Prostate gland (tissue), 2 donors: ENCODE measurements around the gene DENND4A. TPM values are rescaled to one million over a fixed set of nuclear protein-coding genes. Genes with fewer than 3 reads are reported as not detected.
A peak's percentile ranks its signal among the peaks of the same experiment; 100 is the strongest.

Experiments used
- DNase-seq: peaks from one replicate; pipeline ENCODE4 v3.0.0-alpha.2; 2019; ENCODE audit warnings: low spot score
- H3K27ac ChIP-seq, 2 donors: fragments of 200-600 bp; sonication (generic); 2 replicates each; pipeline ENCODE4 v1.5.1; 2017 to 2019
- H3K27me3 ChIP-seq: fragments of 200-600 bp; sonication (generic); replicated peaks from 2 replicates; pipeline ENCODE4 v1.5.1; 2019; ENCODE audit not compliant: insufficient read depth
- H3K36me3 ChIP-seq, 2 donors: fragments of 200-600 bp; sonication (generic); 1 replicate in 1 of 2; 2 replicates in 1 of 2; pipeline versions ENCODE4 v1.5.1 to v1.8.1; 2017 to 2019
- H3K4me1 ChIP-seq: fragments of 200-600 bp; sonication (generic); replicated peaks from 2 replicates; pipeline ENCODE4 v1.5.1; 2019
- H3K4me3 ChIP-seq, 2 donors: fragments of 200-600 bp; sonication (generic); 2 replicates each; pipeline ENCODE4 v1.5.1; 2017 to 2019
- H3K9me3 ChIP-seq: fragments of 200-600 bp; sonication (generic); 2 replicates; pipeline ENCODE4 v1.5.1; 2017
- POLR2A ChIP-seq: fragments of 450-650 bp; IDR thresholded peaks from one replicate; pipeline ENCODE4 v1.6.1; 2016; ENCODE audit warnings: antibody characterized with exemption, mild to moderate bottlenecking
- POLR2AphosphoS5 ChIP-seq: sonication (generic); formaldehyde crosslinking; IDR thresholded peaks from one replicate; pipeline ENCODE4 v1.6.1; 2017; ENCODE audit warnings: antibody characterized with exemption
- WGBS: methylation state at CpG from one replicate; pipeline ENCODE4 v1.1.5; 2018; 5-methylcytosine and 5-hydroxymethylcytosine counted together
- intact Hi-C: fragments of 100-400 bp; cut with DNase I; formaldehyde crosslinking; loops from one replicate; pipeline ENCODE4 v1.14.2; 2022
- total RNA-seq, 2 donors: library from RNA; depleted of rRNA; stranded (reverse); fragments of >200 nt; gene quantifications; one replicate each; pipeline ENCODE4 v1.1.0, GENCODE V29; 2016
- TF ChIP-seq, protein P1 (sequence below), 4 experiments: fragments of 200-600 bp in 2 of 4; fragments of 450-650 bp in 2 of 4; sonication (generic) in 2 of 4; IDR thresholded peaks; 1 replicate in 3 of 4; 2 replicates in 1 of 4; pipeline ENCODE4 v1.5.1; 2016 to 2019; ENCODE audit warnings: antibody characterized with exemption in 4 of 4, mild to moderate bottlenecking in 2 of 4, moderate library complexity in 2 of 4

The DENND4A gene
- total RNA-seq, 2 donors from 2014 or later = 24.5 to 49.6 TPM

GRCh38 chr15:65837301-65838294 lies 45.5 kb upstream of the DENND4A start:
- no peak overlapping the region for H3K4me3 ChIP-seq
- no peaks in the 10 kb centered on the region for H3K27me3 ChIP-seq
- H3K9me3 ChIP-seq = no peaks in the 10 kb centered on the region
- 76% methylated on average over 6 of the region's 6 CpGs for WGBS
- DNase-seq = no peak
- intact Hi-C loops = loop anchor here (10.0 kb wide), 1 partner anchor 203 kb away; no protein-coding TSS in a partner anchor
- no peak for TF ChIP-seq POLR2A
- TF ChIP-seq, protein P1, sequence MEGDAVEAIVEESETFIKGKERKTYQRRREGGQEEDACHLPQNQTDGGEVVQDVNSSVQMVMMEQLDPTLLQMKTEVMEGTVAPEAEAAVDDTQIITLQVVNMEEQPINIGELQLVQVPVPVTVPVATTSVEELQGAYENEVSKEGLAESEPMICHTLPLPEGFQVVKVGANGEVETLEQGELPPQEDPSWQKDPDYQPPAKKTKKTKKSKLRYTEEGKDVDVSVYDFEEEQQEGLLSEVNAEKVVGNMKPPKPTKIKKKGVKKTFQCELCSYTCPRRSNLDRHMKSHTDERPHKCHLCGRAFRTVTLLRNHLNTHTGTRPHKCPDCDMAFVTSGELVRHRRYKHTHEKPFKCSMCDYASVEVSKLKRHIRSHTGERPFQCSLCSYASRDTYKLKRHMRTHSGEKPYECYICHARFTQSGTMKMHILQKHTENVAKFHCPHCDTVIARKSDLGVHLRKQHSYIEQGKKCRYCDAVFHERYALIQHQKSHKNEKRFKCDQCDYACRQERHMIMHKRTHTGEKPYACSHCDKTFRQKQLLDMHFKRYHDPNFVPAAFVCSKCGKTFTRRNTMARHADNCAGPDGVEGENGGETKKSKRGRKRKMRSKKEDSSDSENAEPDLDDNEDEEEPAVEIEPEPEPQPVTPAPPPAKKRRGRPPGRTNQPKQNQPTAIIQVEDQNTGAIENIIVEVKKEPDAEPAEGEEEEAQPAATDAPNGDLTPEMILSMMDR (IDR thresholded peaks at IDR 0.05) = no peak
- no peak for TF ChIP-seq POLR2AphosphoS5
- H3K36me3 ChIP-seq = no peaks in the 10 kb centered on the region
- H3K4me1 ChIP-seq = peaks cover 14% of the 10 kb centered on the region
- H3K27ac ChIP-seq = no peak overlapping the region

DNA sequence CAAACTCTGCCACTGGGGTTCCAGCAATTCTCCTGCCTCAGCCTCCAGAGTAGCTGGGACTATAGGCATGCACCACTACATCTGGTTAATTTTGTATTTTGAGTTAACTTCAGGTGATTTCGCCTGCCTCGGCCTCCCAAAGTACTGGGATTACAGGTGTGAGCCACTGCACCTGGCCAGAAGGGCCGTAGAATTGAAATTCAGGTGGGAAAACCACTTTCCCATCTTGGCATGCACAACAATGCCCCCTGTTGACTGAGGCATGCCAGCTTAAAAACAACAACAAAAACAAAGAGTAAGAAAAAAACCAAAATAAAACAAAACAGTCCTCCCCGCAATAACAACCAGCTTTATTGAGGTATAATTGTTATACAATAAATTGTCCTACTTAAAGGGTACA lies 44.6 kb upstream of the DENND4A start:
- WGBS = 91% methylated on average over 4 of the region's 4 CpGs
- no peaks in the 10 kb centered on the region for H3K27me3 ChIP-seq
- H3K36me3 ChIP-seq = no peaks in the 10 kb centered on the region
- H3K27ac ChIP-seq = no peak overlapping the region
- no peak for DNase-seq
- TF ChIP-seq, protein P1 (IDR thresholded peaks at IDR 0.05) = no peak
- TF ChIP-seq POLR2AphosphoS5 = no peak
- no peak for TF ChIP-seq POLR2A
- no peaks in the 10 kb centered on the region for H3K9me3 ChIP-seq
- no peak overlapping the region for H3K4me3 ChIP-seq
- peaks cover 14% of the 10 kb centered on the region for H3K4me1 ChIP-seq
- intact Hi-C loops = loop anchor here (10.0 kb wide), 1 partner anchor 202 kb away; no protein-coding TSS in a partner anchor

DNA sequence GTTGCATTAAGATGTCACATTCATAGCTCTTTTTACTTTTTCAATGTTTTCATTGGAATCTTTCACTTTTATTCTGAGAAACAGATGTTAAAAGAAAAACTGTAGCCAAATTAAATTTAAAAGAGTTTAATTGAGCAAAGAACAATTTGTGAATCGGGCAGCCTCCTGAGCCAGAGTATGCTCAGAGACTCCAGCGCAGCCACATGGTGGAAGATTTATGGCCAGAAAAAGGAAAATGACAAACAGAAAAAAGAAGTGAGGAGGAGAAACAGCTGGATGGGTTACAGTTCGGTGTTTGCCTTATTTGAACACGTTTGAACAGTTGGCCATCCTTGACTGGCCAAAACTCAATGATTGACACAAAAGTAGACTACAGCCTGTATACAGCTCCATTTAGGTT lies 43.4 kb upstream of the DENND4A start:
- no peak overlapping the region for H3K4me3 ChIP-seq
- TF ChIP-seq POLR2A (no peak), POLR2AphosphoS5 (no peak)
- TF ChIP-seq, protein P1 (IDR thresholded peaks at IDR 0.05) = no peak
- peaks cover 11% of the 10 kb centered on the region for H3K4me1 ChIP-seq
- H3K27me3 ChIP-seq = no peaks in the 10 kb centered on the region
- H3K36me3 ChIP-seq = no peaks in the 10 kb centered on the region
- H3K27ac ChIP-seq = no peak overlapping the region
- no peaks in the 10 kb centered on the region for H3K9me3 ChIP-seq
- WGBS = 22% methylated on average over 4 of the region's 4 CpGs
- intact Hi-C loops = loop anchor here (10.0 kb wide), 1 partner anchor 201 kb away; no protein-coding TSS in a partner anchor
- no peak for DNase-seq

DNA sequence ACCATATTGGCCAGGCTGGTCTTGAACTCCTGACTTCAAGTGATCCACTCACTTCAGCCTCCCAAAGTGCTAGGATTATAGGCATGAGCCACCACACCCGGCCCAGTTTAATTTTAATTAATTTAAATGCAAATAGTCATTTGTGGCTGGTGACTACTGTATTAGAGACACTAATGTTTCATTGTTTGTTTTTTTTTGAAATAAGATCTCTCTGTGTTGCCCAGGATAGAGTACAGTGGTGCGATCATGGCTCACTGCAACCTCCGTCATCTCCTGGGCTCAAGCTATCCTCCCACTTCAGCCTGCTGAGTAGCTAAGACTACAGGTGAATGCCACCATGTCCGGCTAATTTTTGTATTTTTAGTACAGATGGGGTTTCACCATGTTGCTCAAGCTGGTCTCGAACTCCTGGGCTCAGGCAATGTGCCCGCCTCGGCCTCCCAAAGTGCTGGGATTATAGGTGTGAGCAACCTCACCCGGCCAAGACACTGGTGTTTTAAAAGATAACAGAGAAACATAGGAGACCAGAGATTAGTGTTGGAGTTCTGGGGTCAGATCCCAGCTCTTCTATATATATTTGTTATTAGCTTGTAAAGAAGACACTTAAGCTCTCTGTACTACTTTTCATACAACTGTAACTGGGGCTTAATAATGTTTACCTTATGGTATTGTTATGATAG lies 42.6 kb upstream of the DENND4A start:
- no peak for TF ChIP-seq POLR2A
- TF ChIP-seq, protein P1 (IDR thresholded peaks at IDR 0.05) = no peak
- no peak for TF ChIP-seq POLR2AphosphoS5
- intact Hi-C loops = loop anchor here (10.0 kb wide), 1 partner anchor 200 kb away; no protein-coding TSS in a partner anchor
- H3K27me3 ChIP-seq = no peaks in the 10 kb centered on the region
- WGBS = 72% methylated on average over 8 of the region's 8 CpGs
- DNase-seq = no peak
- no peaks in the 10 kb centered on the region for H3K36me3 ChIP-seq
- no peak overlapping the region for H3K4me3 ChIP-seq
- H3K9me3 ChIP-seq = no peaks in the 10 kb centered on the region
- peak overlapping the region in 1 of 2 donors; percentile 85 for H3K27ac ChIP-seq
- peaks cover 11% of the 10 kb centered on the region for H3K4me1 ChIP-seq
